GM20431 (cell line): ENCODE measurements around the gene OR51A7.
"Not testable (repeated sequence)": the region's sequence is repeated elsewhere in the genome, so short reads cannot be mapped to it uniquely, and the experiment has no call there.

Source experiments
- in situ Hi-C: fragments of 300-500 bp; cut with MseI, MboI; formaldehyde crosslinking; loops from one replicate; pipeline ENCODE4 v1.15.0; 2020; ENCODE audit warnings: low sequenced_read_pairs; ENCODE audit not compliant: unreplicated experiment

The OR51A7 gene, protein sequence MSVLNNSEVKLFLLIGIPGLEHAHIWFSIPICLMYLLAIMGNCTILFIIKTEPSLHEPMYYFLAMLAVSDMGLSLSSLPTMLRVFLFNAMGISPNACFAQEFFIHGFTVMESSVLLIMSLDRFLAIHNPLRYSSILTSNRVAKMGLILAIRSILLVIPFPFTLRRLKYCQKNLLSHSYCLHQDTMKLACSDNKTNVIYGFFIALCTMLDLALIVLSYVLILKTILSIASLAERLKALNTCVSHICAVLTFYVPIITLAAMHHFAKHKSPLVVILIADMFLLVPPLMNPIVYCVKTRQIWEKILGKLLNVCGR

DNA sequence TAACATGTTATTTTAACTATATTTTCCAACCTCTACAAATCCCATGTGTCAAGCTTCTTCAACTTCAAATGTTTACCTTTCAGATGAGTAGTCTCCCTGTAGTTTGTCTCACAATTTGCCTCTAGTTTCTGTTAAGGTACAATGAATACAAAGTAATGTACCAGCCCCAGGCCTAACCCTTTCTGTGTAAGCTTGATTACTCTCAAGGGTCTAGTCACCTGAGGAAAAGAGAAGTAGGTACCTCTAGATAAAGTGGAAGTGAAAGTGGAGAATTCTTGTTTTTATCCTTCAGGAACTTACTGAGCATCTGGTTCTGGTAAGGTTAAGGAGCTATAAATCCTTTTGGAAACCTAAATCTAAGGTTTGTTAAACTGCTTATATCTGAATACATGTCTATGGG lies at the start of gene OR51A7:
OR51A7 (plus strand) TSS at position 300 of the 400 bp plus-strand sequence. CDS start 3,587 bp downstream, outside the sequence.
- in situ Hi-C loops = no loop called here

DNA sequence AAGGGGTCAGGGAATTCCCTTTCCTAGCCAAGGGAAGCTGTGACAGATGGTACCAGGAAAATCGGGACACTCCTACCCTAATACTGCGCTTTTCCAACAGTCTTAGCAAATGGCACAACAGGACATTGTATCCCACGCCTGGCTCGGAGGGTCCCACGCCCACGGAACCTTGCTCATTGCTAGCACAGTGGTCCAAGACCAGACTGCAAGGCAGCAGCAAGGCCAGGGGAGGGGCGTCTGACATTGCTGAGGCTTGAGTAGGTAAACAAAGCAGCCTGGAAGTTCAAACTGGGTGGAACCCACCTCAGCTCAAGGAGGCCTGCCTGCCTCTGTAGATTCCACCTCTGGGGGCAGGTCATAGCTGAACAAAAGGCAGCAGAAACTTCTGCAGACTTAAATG lies 49.3 kb upstream of the OR51A7 start:
- in situ Hi-C loops = not testable (repeated sequence)

- in situ Hi-C loops = no loop called here
These were observed 40.9 kb upstream of the OR51A7 start for GRCh38 chr11:4862447-4863236.

- in situ Hi-C loops = no loop called here
These were observed 39.7 kb upstream of the OR51A7 start for GRCh38 chr11:4863876-4864275.

DNA sequence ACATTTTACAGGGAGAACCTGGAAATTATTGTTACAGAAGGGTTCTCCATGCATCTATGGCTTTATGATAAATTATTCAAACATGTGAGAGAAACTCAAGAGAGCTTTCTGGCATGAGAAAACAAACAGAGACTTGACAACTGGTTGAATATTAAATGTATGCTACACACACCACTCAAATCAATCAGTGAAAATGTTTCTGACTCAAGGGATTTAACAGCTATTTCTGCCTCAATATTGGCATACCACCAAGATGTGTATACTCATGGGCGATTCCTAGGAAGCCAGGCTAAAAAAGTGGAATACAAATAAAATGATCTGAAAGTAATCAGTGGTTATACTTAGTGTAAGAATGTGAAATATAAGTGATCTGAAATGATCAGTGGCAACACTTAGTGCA lies 37.7 kb upstream of the OR51A7 start:
- in situ Hi-C loops = no loop called here

- in situ Hi-C loops = no loop called here
These were observed 22.4 kb upstream of the OR51A7 start for GRCh38 chr11:4881188-4881587.

GRCh38 chr11:4881860-4882500 lies 21.6 kb upstream of the OR51A7 start, which contains the start of gene OR51T1:
Gene OR51T1 (plus strand): TSS chr11:4881900. CDS start chr11:4881900, 0 bp downstream.
- in situ Hi-C loops = no loop called here

GRCh38 chr11:4882543-4882942 lies 21.0 kb upstream of the OR51A7 start:
- in situ Hi-C loops = no loop called here

DNA sequence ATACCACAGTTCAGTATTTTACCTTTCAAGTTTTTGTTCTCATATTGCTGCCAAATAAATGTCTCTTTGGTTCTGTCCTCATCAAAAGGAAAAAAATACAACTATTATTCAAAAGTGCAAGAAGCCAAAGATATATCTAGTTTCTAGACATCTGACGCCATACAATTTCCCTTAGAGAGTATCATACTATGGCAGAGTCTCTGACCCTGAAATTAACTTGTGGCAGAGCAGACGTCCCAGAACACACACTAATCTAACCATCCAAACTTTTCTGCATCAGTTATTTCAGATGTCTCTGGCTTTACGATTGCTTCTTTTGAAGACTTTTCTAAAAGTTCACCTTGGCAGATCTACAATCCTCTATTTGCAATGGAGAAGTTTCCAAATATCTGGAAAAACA lies 19.2 kb upstream of the OR51A7 start:
- in situ Hi-C loops = no loop called here

DNA sequence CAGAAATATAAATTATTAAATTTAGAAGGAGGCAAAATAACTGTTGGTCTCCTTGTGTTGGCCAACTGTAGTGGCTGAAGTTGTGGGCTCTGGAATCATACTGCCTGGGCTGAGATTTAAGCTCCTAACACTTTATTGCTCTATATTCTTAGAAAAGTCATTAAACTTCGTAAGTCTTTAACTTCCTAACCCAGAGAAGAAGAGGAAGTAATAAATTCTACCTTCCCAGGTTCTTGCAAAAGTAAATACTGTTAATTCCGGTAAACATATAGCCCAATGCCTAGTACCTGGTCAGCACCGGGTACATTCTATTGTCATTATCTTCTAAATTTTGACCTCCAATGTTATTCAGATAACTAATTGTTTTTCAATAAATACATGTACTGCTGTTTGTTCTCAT lies 17.4 kb upstream of the OR51A7 start:
- in situ Hi-C loops = no loop called here

DNA sequence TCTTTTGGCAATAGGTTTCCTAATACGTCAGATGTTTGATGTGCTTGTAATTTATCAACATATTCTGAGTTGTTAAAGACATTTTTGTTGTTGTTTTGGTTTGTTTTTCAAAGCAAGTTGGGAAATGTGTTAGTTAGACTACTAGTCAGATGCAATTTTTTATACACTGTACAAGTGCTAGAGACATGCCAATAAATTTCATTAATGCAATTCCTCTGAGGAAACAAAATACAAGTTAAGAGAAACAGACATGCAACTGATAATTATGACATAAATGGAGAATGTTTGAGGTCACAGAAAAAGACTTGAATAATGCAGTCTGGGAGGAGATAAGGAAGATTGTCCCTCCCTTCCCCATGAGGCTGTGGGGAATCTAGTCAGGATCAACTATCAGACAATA lies 16.0 kb upstream of the OR51A7 start:
- in situ Hi-C loops = no loop called here

GRCh38 chr11:4890279-4890678 lies 13.3 kb upstream of the OR51A7 start:
- in situ Hi-C loops = no loop called here

DNA sequence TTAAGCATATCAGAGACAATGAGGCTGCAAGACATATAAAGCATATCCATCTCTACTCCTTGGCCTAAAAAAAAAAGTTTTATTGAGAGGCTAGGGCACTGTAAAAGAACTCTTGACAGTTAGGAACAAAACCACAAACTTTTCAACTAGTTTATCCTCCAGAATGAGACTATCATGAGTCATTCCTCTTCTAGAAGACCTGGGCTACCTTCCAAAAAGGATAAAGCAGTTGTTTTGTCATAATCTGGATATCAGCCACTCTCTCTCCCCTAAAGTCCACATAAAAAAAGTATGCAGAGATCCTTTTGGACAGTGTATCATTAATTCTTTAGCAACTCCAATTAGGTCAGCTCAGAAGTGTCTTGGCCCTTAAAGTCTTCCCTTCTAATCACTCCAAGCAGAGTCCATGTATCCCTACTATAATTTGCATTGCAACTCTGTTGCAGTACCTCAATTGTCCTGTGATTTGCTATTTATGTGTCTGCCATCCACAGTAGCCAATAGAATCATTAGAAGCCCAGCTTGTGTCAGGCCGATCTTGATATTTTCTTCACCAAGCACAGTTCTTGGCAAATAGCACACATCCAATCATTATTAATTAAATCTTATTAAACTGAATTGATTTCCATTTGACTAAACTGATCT lies 11.5 kb upstream of the OR51A7 start:
- in situ Hi-C loops = no loop called here

DNA sequence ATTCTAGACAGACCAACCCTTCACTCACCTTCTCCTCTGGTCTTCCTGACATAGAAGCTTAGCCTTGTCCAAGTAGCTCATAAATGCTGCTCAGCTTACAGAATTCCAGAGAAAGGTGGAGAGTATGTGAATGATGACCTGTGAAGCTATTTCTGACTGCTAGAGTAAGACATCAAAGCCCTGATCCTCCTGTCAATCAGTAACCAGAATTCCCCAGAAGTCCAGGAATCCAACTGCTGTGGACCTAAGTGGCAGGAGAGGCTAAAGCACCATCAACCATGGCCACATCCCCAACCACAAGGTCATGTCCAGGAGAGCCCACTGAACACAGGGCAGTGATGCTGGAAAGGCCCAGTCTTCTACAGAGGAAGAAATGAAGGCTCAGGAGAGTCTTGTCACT lies 13.0 kb downstream of the OR51A7 start:
- in situ Hi-C loops = no loop called here

DNA sequence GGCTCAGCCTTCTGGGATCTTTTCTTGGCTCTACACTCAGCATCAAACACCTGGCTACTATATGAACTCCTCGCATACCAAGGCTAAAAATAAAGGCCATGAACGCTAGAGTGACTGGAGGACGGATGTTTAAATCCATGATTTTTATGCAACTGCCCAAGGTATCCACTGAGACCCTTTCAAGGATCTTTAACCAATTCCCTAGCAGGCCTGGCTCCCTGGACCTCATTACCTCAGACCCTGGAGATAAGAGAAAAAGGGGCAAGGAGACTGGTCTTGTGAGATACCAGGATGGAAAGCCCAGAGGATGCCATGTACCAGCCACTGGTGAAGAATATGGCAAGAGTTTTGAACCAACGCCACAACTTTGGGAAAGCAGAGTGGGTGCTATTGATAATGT lies 15.7 kb downstream of the OR51A7 start, which contains the start of gene OR51G2:
OR51G2 (minus strand) TSS at position 101 of the 400 bp plus-strand sequence. CDS start 3,687 bp downstream, outside the sequence.
- in situ Hi-C loops = no loop called here

DNA sequence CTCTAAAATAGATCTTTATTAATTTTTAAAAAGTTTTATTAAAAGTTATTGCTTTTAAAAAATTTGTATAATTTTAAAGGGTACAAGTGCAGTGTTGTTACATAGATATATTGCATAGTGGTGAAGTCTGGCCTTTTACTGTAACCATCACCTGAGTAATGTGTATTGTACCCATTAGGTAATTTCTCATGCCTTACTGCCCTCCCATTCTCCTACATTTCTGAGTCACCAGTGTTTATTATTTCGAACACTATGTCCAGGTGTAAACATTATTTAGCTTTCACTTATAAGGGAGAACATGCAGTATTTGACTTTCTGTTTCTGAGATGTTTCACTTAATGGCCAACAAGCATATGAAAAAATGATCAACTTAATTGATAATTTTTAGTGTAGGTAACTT lies 18.2 kb downstream of the OR51A7 start:
- in situ Hi-C loops = no loop called here

DNA sequence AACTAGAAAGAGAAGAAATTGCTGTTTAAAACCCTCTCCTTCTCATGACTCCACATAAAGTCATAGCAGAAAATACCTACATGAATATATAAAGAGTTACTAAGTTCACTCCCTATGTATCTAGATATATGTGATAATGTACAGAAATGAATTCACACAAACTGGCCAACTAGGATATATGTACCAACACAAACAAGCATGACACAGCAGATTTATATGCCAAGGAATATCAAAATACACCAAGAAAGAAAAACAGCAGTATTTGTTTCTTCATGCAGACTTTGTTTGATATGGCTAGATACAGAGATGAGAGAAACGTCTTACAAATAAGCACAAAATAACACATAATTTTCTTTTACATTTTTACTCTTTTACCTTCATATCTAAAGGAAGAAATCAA lies 18.7 kb downstream of the OR51A7 start:
- in situ Hi-C loops = no loop called here

GRCh38 chr11:4924239-4924638 lies 20.7 kb downstream of the OR51A7 start, which contains the start of gene OR51G1:
Gene OR51G1 (minus strand): TSS chr11:4924339. CDS start chr11:4924339, 0 bp downstream.
- in situ Hi-C loops = no loop called here

- in situ Hi-C loops = no loop called here
These were observed 23.0 kb downstream of the OR51A7 start for GRCh38 chr11:4926608-4927007.

GRCh38 chr11:4932751-4933150 lies 29.2 kb downstream of the OR51A7 start:
- in situ Hi-C loops = no loop called here
